ENCODE measurements around the gene BOK. TPM values are rescaled to one million over a fixed set of nuclear protein-coding genes. Genes with fewer than 3 reads are reported as not detected.

The BOK gene
- total RNA-seq, 1 donor from 2014 or later: 64.9 TPM

- no peaks in the 10 kb centered on the region for H3K79me2 ChIP-seq (ENCODE audit: insufficient read depth, low read length)
- H2AFZ ChIP-seq (ENCODE audit: low read depth, low read length): peak overlapping the region; percentile 79
- no peaks in the 10 kb centered on the region for H4K20me1 ChIP-seq (ENCODE audit: insufficient read depth, low read length)
- Mint-ChIP-seq H3K27me3 (ENCODE audit: low read depth, unreplicated experiment) (peaks cover 15% of the 10 kb centered on the region), H3K4me1 (ENCODE audit: low read depth, unreplicated experiment) (peaks cover 4% of the 10 kb centered on the region), H3K4me3 (ENCODE audit: unreplicated experiment) (peak overlapping the region; percentile 73), H3K36me3 (ENCODE audit: low read depth, unreplicated experiment) (no peaks in the 10 kb centered on the region), H3K27ac (ENCODE audit: unreplicated experiment) (peak overlapping the region; percentile 88), H3K9me3 (ENCODE audit: unreplicated experiment) (no peaks in the 10 kb centered on the region)
- H3K36me3 ChIP-seq (ENCODE audit: insufficient read depth, low read length): no peaks in the 10 kb centered on the region
- no peak for DNase-seq (ENCODE audit: low read depth)
- no peaks in the 10 kb centered on the region for H3K9me3 ChIP-seq (ENCODE audit: insufficient read depth, low read depth, low read length)
- no peak overlapping the region for H3K9ac ChIP-seq (ENCODE audit: low read length)
- H3K4me3 ChIP-seq (ENCODE audit: insufficient read depth, low read depth, low read length): peak overlapping the region; percentile 55
- no peak overlapping the region for H3K27ac ChIP-seq (ENCODE audit: low read depth, low read length)
- TF ChIP-seq EZH2 (IDR thresholded peaks at IDR 0.05; ENCODE audit: insufficient read depth, low read length) (no peak), CTCF (IDR thresholded peaks at IDR 0.05; ENCODE audit: insufficient read depth, low read depth, low read length) (no peak)
- peaks cover 28% of the 10 kb centered on the region for H3K4me1 ChIP-seq (ENCODE audit: insufficient read depth, low read length)
- no peak for FAIRE-seq
- peaks cover 4% of the 10 kb centered on the region for H3K27me3 ChIP-seq (ENCODE audit: insufficient read depth, low read length)
- peak overlapping the region; percentile 86 for H3K4me2 ChIP-seq (ENCODE audit: low read length)
Measured at GRCh38 chr2:241540771-241541561, 17.6 kb upstream of the BOK start.

DNA sequence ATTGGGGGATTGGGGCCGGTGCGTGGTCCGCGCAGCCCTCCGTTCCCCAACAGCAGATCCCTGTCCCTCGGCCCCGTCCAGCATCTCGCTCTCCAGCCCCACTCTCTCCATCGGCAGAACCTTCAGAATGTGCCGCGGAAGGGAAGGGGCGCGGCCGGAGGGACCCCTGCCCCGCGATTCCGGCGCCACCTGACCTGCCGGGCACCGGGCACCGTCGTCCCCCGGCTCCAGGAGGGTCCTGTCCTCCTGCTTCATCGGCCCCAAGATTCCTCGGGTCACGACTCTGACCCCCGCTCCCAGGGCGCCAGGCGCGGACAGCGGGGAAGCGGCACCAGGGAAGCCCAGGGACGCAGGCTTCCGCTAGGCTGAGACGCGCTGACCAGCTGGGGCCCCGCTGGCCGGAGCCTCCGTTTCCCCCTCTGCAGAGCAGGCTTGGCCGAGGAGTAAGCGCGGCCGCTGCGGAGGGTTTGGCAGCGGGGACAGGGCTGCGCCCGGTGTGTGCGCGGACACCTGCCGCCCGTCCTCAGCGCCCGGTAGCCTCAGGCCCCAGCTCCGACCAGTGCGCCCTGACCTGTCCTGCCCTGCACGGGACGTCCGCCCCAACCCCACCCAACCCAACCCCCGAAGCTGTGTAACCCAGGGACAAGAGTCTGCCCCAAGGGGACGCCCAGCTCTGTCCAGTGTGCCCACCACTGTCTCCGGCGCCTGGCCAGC is 16.8 kb upstream of the BOK start:
- Histone ChIP-seq H3K4me3 (ENCODE audit: insufficient read depth, low read depth, low read length) (no peak overlapping the region), H3K9me3 (ENCODE audit: insufficient read depth, low read depth, low read length) (no peaks in the 10 kb centered on the region), H4K20me1 (ENCODE audit: insufficient read depth, low read length) (no peaks in the 10 kb centered on the region), H3K9ac (ENCODE audit: low read length) (no peak overlapping the region), H3K27ac (ENCODE audit: low read depth, low read length) (no peak overlapping the region), H3K27me3 (ENCODE audit: insufficient read depth, low read length) (peaks cover 4% of the 10 kb centered on the region), H3K4me2 (ENCODE audit: low read length) (peak overlapping the region; percentile 86), H3K36me3 (ENCODE audit: insufficient read depth, low read length) (no peaks in the 10 kb centered on the region), H2AFZ (ENCODE audit: low read depth, low read length) (peak overlapping the region; percentile 8), H3K4me1 (ENCODE audit: insufficient read depth, low read length) (peaks cover 36% of the 10 kb centered on the region), H3K79me2 (ENCODE audit: insufficient read depth, low read length) (no peaks in the 10 kb centered on the region)
- Mint-ChIP-seq H3K9me3 (ENCODE audit: unreplicated experiment) (no peaks in the 10 kb centered on the region), H3K4me3 (ENCODE audit: unreplicated experiment) (no peak overlapping the region), H3K27ac (ENCODE audit: unreplicated experiment) (no peak overlapping the region), H3K4me1 (ENCODE audit: low read depth, unreplicated experiment) (peaks cover 4% of the 10 kb centered on the region), H3K27me3 (ENCODE audit: low read depth, unreplicated experiment) (peaks cover 13% of the 10 kb centered on the region), H3K36me3 (ENCODE audit: low read depth, unreplicated experiment) (no peaks in the 10 kb centered on the region)
- FAIRE-seq (no peak), DNase-seq (ENCODE audit: low read depth) (no peak)
- TF ChIP-seq CTCF (IDR thresholded peaks at IDR 0.05; ENCODE audit: insufficient read depth, low read depth, low read length) (no peak), EZH2 (IDR thresholded peaks at IDR 0.05; ENCODE audit: insufficient read depth, low read length) (peak; percentile 62)

Measured in astrocyte (in vitro differentiated cells and primary cell).